Choroid plexus epithelial cell (primary cell): ENCODE measurements around the gene MMP19.
"Not testable (repeated sequence)": the region's sequence is repeated elsewhere in the genome, so short reads cannot be mapped to it uniquely, and the experiment has no call there.

ENCODE experiments used
- DNase-seq: peaks from one replicate; pipeline ENCODE4 v3.0.0-alpha.2; 2010; ENCODE audit warnings: low read depth
- H3K4me3 ChIP-seq: 2 replicates; pipeline ENCODE4 v1.5.1; 2011; ENCODE audit warnings: low read depth, mild to moderate bottlenecking, control low read depth, low read length, moderate library complexity
- CTCF ChIP-seq: conservative IDR thresholded peaks from 2 replicates; pipeline ENCODE4 v1.5.1; 2011; ENCODE audit warnings: low read depth, mild to moderate bottlenecking, control low read depth, inconsistent platforms, low read length, moderate library complexity

Gene MMP19

GRCh38 chr12:55842681-55843429, at the start of gene MMP19:
Gene MMP19 (minus strand): TSS chr12:55842936. CDS start chr12:55842830, 106 bp downstream.
- peak; percentile 82 for DNase-seq
- peak within 1 kb of the TSS; percentile 71 for H3K4me3 ChIP-seq
- peak; percentile 22 for TF ChIP-seq CTCF

- no peak for DNase-seq
- no peak for TF ChIP-seq CTCF
- no peak overlapping the region for H3K4me3 ChIP-seq
Measured at GRCh38 chr12:55891310-55891709, 48.6 kb upstream of the MMP19 start.

GRCh38 chr12:55885113-55885512, 42.4 kb upstream of the MMP19 start:
- TF ChIP-seq CTCF = no peak
- DNase-seq = no peak
- H3K4me3 ChIP-seq = no peak overlapping the region

GRCh38 chr12:55877824-55878223, 35.1 kb upstream of the MMP19 start:
- H3K4me3 ChIP-seq = no peak overlapping the region
- no peak for TF ChIP-seq CTCF
- DNase-seq = no peak

- H3K4me3 ChIP-seq = no peak overlapping the region
- no peak for DNase-seq
- no peak for TF ChIP-seq CTCF
Measured at GRCh38 chr12:55875704-55876467, 33.1 kb upstream of the MMP19 start.

- no peak overlapping the region for H3K4me3 ChIP-seq
- TF ChIP-seq CTCF = no peak
- no peak for DNase-seq
Measured at GRCh38 chr12:55874443-55874842, 31.7 kb upstream of the MMP19 start.

GRCh38 chr12:55866454-55867004, 23.8 kb upstream of the MMP19 start:
- not testable (repeated sequence) for DNase-seq, H3K4me3 ChIP-seq
